Measurements from ENCODE around the gene LLPH. TPM values are rescaled to one million over a fixed set of nuclear protein-coding genes. Genes with fewer than 3 reads are reported as not detected.

Gene LLPH
- total RNA-seq, 1 experiment from 2014 or later: 51.3 TPM

- TF ChIP-seq EZH2 (IDR thresholded peaks at IDR 0.05; ENCODE audit: borderline replicate concordance, low read depth, low read length, poor library complexity, severe bottlenecking) (no peak), CTCF (conservative IDR thresholded peaks at IDR 0.05; ENCODE audit: low read depth, low read length) (no peak)
- intact Hi-C loops (cut with micrococcal nuclease; ENCODE audit: unreplicated experiment): loop anchor here (1.0 kb wide), 1 partner anchor 49 kb away; no protein-coding TSS in a partner anchor
- H3K27ac ChIP-seq (ENCODE audit: low read depth, low read length, poor library complexity, severe bottlenecking): peak overlapping the region; percentile 79
- H3K36me3 ChIP-seq (ENCODE audit: insufficient read depth, low read length, poor library complexity, severe bottlenecking): no peaks in the 10 kb centered on the region
- peaks cover 61% of the 10 kb centered on the region for H3K4me1 ChIP-seq (ENCODE audit: insufficient read depth, low read length, poor library complexity, severe bottlenecking)
- CTCF ChIA-PET: no interaction called here
- H3K27me3 ChIP-seq (replicated peaks; ENCODE audit: insufficient read depth, low read depth, low read length, poor library complexity): no peaks in the 10 kb centered on the region
- no TSS peak for BruUV-seq (replicated peaks)
- no peak overlapping the region for H3K4me3 ChIP-seq (ENCODE audit: low read depth, low read length, poor library complexity, severe bottlenecking)
- peak; percentile 91 for DNase-seq (ENCODE audit: low spot score)
- POLR2A ChIA-PET (ENCODE audit: low non-redundant PET): no interaction called here
- H3K9me3 ChIP-seq (ENCODE audit: low read depth, low read length, poor library complexity, severe bottlenecking): no peaks in the 10 kb centered on the region
Measured at GRCh38 chr12:66115071-66115600, 15.4 kb downstream of the LLPH start.

- TF ChIP-seq CTCF (conservative IDR thresholded peaks at IDR 0.05; ENCODE audit: low read depth, low read length) (no peak), EZH2 (IDR thresholded peaks at IDR 0.05; ENCODE audit: borderline replicate concordance, low read depth, low read length, poor library complexity, severe bottlenecking) (no peak)
- CTCF ChIA-PET: interaction anchor here (1.0 kb wide), 1 partner anchor 511 kb away, joined by 3 read pairs; no protein-coding TSS in a partner anchor
- POLR2A ChIA-PET (ENCODE audit: low non-redundant PET): no interaction called here
- Histone ChIP-seq H3K27me3 (replicated peaks; ENCODE audit: insufficient read depth, low read depth, low read length, poor library complexity) (no peaks in the 10 kb centered on the region), H3K4me1 (ENCODE audit: insufficient read depth, low read length, poor library complexity, severe bottlenecking) (peaks cover 65% of the 10 kb centered on the region), H3K36me3 (ENCODE audit: insufficient read depth, low read length, poor library complexity, severe bottlenecking) (no peaks in the 10 kb centered on the region), H3K4me3 (ENCODE audit: low read depth, low read length, poor library complexity, severe bottlenecking) (no peak overlapping the region), H3K27ac (ENCODE audit: low read depth, low read length, poor library complexity, severe bottlenecking) (no peak overlapping the region), H3K9me3 (ENCODE audit: low read depth, low read length, poor library complexity, severe bottlenecking) (no peaks in the 10 kb centered on the region)
- intact Hi-C loops (cut with micrococcal nuclease; ENCODE audit: unreplicated experiment): no loop called here
- no TSS peak for BruUV-seq (replicated peaks)
- no peak for DNase-seq (ENCODE audit: low spot score)
Measured at GRCh38 chr12:66113471-66113870, 17.1 kb downstream of the LLPH start.

- H3K4me3 ChIP-seq (ENCODE audit: low read depth, low read length, poor library complexity, severe bottlenecking): no peak overlapping the region
- ChIA-PET POLR2A (ENCODE audit: low non-redundant PET) (no interaction called here), CTCF (no interaction called here)
- H3K9me3 ChIP-seq (ENCODE audit: low read depth, low read length, poor library complexity, severe bottlenecking): no peaks in the 10 kb centered on the region
- no peak overlapping the region for H3K27ac ChIP-seq (ENCODE audit: low read depth, low read length, poor library complexity, severe bottlenecking)
- no peak for TF ChIP-seq EZH2 (IDR thresholded peaks at IDR 0.05; ENCODE audit: borderline replicate concordance, low read depth, low read length, poor library complexity, severe bottlenecking)
- TF ChIP-seq CTCF (conservative IDR thresholded peaks at IDR 0.05; ENCODE audit: low read depth, low read length): no peak
- H3K36me3 ChIP-seq (ENCODE audit: insufficient read depth, low read length, poor library complexity, severe bottlenecking): no peaks in the 10 kb centered on the region
- DNase-seq (ENCODE audit: low spot score): peak; percentile 76
- H3K4me1 ChIP-seq (ENCODE audit: insufficient read depth, low read length, poor library complexity, severe bottlenecking): peaks cover 83% of the 10 kb centered on the region
- H3K27me3 ChIP-seq (replicated peaks; ENCODE audit: insufficient read depth, low read depth, low read length, poor library complexity): no peaks in the 10 kb centered on the region
- no TSS peak for BruUV-seq (replicated peaks)
- intact Hi-C loops (cut with micrococcal nuclease; ENCODE audit: unreplicated experiment): no loop called here
Measured at GRCh38 chr12:66111605-66112004, 18.9 kb downstream of the LLPH start.

All from A673 (cell line).